ENCODE measurements around the gene TTBK1.

DNA sequence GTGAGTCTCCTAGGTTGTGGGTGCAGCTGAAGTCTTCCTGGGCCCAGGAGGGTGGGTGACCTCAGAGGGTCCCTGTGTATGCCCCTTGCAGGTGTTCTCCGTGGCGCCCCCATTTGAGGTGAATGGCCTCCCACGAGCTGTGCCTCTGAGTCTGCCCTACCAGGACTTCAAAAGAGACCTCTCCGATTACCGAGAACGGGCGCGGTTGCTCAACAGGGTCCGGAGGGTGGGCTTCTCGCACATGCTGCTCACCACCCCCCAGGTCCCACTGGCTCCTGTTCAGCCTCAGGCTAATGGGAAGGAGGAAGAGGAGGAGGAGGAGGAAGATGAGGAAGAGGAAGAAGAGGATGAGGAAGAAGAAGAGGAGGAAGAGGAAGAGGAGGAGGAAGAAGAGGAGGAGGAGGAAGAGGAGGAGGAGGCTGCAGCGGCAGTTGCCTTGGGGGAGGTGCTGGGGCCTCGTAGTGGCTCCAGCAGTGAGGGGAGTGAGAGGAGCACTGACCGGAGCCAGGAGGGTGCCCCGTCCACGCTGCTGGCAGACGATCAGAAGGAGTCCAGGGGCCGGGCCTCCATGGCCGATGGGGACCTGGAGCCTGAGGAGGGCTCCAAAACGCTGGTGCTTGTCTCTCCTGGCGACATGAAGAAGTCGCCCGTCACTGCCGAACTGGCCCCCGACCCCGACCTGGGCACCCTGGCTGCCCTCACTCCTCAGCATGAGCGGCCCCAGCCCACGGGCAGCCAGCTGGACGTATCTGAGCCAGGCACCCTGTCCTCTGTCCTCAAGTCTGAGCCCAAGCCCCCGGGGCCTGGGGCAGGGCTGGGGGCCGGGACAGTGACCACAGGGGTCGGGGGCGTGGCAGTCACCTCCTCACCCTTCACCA, 39.6 kb downstream of the TTBK1 start:
- TF ChIP-seq, protein P1, sequence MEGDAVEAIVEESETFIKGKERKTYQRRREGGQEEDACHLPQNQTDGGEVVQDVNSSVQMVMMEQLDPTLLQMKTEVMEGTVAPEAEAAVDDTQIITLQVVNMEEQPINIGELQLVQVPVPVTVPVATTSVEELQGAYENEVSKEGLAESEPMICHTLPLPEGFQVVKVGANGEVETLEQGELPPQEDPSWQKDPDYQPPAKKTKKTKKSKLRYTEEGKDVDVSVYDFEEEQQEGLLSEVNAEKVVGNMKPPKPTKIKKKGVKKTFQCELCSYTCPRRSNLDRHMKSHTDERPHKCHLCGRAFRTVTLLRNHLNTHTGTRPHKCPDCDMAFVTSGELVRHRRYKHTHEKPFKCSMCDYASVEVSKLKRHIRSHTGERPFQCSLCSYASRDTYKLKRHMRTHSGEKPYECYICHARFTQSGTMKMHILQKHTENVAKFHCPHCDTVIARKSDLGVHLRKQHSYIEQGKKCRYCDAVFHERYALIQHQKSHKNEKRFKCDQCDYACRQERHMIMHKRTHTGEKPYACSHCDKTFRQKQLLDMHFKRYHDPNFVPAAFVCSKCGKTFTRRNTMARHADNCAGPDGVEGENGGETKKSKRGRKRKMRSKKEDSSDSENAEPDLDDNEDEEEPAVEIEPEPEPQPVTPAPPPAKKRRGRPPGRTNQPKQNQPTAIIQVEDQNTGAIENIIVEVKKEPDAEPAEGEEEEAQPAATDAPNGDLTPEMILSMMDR (IDR thresholded peaks at IDR 0.05): no peak
- TF ChIP-seq POLR2A (IDR thresholded peaks at IDR 0.05): no peak

Measured in Peyer's patch (tissue), 4 donors.